GM18499 (cell line): ENCODE measurements around the gene MTURN.

Source experiments
- ATAC-seq: cut with Tn5 transposase; IDR thresholded peaks from one replicate; pipeline ENCODE4 v1.9.1; 2021; ENCODE audit warnings: moderate number of reproducible peaks; ENCODE audit not compliant: insufficient read depth, unreplicated experiment

MTURN gene

DNA sequence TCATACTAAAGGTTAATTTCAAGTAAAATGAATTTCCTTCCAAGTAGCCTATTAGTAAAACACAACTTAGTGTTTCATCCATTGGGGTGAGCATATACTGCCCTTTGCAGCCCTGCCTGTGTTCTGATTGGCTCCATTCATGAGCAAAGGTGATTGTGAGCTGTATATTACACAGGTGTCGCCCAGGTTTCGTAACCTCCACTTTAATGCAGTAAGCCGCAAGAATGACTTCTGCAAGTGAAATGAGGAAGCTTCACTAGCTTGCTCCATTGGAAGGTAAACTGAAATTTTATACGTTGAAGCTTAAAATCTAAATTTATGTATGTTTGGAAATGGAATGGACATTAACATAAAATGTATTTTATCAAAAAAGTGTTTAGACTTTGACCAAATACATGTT, 24.4 kb downstream of the MTURN start:
- no peak for ATAC-seq

DNA sequence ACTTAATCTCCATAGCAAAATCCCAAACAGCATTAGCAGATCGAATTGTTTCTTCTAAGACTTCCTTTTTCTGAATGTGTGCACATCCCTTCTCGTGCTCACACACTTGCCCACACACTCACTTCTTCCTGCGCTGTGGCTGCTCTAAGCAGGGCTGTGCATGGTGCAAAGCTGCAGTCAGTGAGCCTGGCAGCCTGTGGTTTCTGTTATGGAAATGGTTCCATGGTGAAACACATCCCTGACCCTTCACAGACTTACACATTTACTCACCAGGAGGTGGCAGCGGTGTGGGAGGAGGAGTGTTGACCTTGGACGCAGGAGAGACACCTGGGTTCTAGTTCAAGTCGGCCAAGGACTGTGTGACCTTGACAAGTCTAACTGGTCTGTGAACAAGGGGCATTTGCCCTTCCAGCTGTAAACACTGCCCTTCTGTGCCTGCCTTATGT, 24.9 kb downstream of the MTURN start:
- ATAC-seq, result no peak

DNA sequence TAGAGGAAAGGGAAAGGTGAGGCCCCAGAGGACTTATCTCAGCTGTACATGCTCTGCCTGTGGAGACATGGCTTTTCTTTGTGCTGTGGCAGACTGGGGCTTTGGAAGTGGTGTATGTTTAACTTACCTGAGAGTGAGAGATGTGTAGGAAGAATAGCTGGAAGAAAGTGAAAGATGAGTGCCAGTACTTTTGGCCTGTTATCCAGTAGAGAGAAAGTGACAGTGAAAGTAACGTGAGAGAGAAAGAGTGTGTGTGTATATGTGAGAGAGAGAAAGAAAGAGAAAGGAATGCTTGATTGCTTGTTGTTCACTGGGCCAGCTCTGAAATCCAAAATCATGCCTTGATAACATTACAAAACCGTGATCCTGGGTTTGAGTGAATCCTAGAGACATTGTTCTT, 25.5 kb downstream of the MTURN start:
- ATAC-seq, result no peak

DNA sequence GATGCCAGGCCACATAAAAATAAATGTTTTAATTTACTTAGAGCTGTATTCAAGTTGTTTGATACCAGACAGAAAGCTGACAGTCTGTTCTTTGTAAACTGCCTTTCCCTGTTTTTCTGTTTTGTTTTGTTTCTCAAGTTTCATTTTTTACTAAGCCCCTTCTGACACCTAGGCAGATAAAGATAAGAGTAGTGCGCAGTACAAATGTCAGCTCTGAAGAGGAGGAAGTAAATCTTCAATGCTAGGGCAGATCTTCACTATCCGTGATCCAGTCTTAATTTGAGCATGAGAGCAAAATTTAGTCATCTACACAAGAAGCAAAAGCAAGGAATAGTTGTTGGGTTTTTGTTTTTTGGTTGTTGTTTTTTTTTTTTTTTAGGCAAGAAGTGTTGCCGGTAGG, 27.3 kb downstream of the MTURN start:
- ATAC-seq, result no peak

DNA sequence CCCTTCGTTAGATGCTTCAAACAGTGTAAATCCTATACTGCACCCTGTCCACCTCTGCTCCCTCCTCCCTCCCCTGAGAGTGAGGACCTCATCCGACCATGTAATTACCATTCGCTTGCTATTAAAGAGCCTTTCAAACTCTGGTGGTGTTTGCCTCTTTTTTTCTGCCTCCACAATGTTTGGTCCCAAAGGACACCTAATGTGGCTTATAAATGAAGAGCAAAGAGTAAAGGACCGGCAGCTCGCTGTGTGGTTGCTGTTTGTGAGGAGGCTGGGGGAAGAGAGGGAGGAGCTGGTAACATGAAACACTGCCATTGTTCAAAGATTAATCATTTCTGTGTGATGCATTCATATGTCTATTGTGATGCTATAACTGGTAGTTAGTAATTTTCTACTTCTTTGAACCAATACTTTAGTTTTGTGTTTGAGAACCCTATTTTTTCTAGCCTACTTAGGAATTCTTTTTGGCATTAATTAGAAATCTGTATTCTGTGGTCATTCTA, 27.9 kb downstream of the MTURN start:
- ATAC-seq, result no peak

DNA sequence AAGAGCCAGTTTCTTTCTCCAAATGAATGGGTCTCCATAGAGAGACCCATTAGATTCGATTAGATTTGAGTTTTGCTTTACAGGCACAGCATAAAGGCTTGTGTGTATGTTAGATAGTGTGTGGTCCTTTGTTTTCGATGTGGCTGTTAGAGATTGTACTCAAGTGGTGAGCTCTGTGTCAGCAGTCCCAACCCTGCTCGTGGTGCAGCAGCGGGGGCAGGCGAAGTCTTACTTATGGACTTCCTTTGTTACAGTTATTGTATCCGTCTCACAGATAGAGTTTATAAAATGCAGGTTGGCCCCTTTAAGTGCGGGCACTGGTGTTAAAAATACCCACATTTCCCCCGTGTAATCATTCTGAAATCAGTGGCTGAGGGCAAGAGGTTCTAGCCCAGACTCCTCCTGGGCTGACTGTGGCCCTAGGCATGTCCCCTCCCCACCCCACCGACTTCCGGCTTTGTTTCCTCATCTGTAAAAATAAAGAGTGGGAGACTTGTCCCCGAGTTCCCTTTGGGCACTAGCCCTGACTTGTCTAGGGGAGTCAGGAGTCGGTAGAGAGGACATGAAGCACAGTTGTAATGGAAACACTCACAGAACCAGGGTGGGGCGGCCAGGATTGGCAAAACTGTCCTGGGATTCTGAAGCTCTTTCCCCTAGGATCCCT, 28.6 kb downstream of the MTURN start:
- no peak for ATAC-seq

DNA sequence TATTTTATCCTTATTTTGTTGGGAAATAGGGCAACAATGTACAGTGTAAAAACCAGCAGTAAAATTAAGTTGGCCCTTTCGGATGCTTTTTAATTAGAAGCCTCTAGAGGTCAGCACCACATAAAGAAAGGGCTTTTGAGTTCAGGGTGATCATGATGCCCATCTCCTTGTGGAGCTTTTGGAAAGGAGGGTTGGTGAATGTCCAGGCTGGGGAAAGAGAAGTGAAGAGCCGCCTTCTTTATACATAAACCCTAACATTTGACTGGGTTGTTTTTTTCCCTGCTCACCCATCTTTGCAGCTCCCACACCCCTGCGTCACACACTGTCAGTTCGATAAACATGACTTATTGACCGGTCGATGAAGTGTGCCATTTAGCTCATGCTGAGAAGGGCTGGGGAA, 29.8 kb downstream of the MTURN start:
- ATAC-seq, result no peak

DNA sequence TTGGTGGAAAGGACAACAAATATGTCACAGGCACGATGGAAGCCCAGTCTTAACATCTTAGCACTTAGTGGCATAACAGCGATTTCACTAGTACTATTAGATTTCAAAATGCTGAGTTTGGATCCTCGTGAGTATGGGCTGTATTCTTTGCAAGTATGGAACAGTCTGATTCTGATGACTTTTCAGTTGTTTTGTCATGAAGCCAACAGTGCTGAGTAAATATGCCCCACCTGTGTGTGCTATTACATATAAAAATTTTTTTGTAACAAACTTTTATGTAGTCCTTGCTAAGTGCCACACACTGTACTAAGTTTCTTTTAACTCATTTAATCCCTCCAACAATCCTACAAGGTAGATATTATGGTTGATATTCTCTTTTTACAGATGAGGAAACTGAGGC, 30.8 kb downstream of the MTURN start:
- no peak for ATAC-seq

DNA sequence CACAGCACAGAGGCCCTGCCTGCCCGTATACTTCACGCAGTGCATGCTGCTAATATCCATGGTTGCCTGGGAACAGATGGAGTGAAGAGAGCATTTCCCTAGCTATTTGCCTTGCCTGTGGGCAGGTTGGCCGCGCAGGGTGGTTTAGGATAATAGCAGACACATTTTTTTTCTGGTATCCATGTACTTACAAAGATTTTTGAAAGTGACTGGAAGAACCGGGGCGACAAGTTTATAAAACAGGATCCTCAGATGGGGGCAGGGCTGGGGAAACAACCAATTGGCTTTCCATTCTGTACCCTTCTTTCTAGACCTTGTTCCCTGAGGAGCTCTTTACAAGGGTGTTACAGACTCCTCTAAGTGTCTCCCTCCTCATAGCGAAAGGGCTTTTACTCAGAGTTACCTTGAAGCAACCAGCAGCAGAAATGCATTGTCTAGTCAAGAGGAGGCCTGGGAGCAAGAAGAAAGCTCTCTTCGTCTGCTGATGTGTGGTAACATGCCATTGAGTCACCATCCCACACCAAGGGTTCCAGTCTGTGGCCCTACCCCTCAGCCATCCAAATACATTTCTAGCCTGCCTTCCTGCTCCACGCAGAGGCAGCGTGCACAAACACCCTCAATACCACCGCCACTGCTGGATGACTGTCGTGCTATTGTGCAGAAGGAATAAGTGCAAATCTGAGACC, 31.5 kb downstream of the MTURN start:
- no peak for ATAC-seq

DNA sequence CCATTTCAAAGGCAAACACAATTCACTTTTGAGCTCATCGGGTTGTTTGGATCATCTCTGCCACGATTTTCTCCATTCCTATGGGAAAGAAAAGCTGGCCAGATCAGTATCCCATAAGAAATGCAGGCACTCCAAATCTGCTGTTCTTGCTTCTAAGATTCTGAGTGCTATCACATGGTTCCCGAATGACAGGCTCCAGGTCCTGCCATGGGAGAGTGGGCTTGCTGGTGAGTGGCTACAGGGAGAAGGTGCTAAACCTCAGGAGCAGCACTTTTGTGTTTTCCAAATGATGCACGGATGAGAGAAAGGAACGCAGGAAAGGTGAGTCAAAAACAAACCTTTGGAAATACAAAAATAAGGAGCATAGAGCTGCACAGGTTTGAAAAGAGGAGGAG, 32.1 kb downstream of the MTURN start:
- no peak for ATAC-seq

DNA sequence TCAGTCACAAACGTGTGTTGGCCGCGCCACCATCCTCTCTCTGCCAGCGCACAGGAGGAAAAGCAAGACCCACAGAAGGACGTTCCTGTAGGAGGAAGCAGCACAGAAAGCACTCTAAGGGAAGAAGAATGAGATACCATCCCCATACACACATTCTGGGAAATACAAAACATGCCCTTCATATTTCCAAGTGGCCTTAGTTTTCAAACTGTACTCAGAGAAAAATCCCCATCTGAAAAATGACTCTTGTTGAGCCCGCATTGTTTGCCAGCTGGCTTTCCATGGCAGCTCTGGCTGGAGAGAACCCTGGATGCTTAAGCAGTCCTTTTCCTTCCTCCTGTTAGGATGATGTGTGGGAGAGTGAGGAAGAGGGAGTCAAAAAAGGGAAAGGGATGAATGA, 33.1 kb downstream of the MTURN start:
- ATAC-seq, result no peak

DNA sequence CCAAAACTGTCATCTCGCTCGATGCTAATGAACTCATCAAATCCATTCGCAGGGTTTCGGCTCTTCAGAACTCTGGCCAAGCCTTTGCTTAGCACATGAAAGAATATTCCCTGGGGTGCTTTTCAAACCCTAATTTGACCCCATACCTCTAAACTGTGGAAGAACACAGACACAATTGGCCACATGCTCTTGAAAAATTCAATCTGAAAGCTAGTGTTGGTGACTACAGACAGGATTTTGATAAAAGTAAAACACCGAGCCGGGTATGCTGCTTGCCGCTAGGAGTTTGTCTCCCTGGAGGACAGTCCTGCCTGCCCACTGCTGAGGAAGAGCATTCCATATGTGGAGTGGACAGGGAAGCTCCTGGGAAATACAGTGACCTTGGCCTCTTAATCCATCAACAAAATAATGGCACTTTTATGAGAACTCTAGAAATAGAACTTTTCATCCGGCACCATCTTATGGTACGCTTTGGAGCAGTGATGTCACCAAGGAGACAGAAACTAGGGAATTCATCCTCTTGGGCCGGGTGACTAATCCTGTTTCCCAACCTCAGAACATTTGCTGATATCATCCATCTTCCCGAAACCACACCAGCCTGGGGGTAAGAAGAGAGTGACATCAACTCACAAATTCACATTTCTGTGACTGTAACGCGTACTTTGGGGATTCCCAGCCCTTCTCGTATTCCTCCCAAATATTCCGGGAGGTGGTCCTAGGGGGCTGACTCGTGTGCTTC, 34.2 kb downstream of the MTURN start:
- no peak for ATAC-seq

DNA sequence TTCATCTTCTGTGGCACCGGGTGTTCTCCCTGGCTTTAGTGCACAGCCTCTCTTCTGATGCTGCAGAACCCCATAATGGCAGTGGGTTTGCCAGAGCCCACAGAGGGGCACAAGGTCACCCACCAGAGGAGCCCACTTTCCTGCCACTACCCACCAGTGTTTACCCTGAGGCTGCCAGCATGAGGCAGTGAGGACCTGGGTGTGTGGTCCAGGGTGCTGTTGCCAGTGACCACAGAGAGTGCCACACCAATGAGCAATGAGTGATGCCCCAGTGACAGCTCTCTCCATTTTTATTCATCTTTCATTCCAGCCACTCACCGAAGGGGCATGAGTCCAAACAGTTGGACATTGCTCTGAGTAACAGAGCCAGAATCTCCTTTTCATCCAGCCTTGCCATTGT, 34.8 kb downstream of the MTURN start:
- ATAC-seq, result no peak

DNA sequence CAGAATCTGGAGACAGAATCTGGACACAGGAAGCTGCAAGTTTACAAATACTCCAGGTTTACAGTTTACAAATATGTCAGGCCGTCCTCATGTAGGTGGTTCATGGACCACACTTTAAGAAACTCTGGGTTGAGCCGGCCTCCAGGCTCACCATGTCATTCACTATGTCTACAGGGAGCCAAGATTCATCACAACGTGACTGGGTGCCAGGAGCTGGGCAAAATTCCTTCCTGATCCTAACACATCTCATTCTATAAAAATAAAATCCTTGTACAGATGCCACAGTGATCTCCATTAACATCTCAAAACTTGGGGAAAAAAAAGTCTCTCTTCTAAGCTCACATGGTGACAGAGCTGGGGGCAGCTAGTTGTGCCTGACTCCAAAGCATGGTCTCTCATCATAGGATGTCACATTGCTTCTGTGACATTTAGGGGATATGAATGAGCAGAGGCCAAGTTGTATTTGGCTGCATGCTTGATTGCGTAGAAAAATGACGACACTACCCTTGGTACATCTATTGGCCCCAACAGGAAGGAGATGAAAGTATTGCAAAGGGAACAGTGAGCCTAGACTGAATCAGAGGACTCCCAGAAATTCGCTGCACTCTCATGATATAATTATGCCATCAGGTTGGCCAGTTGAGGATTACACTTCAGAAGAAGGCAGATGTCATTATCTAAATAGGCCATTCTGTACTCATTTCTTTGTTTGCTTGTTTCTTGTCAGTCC, 35.9 kb downstream of the MTURN start:
- ATAC-seq, result no peak

DNA sequence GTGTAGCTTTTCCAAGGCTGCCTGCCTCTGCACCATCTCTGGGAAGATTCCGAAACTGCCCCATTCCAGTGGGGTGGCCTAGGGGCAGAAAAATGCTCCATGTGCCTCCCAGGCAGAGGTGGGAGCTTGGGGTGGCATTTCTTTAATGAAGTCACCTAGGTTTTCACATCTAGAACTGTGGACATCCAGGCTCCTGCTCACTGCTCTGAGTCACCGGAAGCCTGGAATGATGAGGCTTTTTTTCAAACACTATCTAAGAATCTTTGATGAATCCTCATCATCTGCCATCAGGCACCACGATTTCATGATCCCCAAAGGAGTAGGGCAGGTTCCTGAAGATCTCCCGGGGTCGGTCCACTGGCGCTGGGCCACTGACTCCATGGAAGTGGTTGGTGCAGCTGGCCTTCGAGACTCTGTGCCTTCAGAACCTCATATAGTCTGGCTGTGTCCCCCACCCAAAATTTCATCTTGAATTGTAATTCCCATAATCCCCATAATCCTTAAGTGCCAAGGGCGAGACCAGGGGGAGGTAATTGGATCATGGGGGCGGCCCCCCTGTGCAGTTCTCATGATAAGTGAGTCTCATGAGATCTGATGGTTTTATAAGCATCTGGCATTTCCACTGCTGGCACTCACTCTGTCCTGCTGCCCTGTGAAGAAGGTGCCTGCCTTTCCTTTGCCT, 37.1 kb downstream of the MTURN start:
- no peak for ATAC-seq

DNA sequence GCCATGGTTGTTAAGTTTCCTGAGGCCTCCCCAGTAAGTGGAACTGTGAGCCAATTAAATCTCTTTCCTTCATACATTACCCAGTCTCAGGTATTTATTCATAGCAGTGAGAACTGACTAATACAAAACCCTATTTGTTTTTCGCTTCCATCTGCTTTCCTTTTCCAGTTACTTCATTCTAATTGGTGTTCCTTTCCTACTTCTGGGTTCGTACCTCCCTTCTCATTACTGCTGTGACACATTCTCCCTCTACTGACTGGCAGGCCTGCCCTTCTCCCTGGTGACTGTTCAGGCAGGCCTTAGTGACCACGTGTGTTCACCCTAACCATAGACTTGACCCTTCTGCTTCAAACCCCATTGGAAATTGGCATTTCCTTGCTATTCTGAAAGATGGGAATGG, 37.7 kb downstream of the MTURN start:
- no peak for ATAC-seq

DNA sequence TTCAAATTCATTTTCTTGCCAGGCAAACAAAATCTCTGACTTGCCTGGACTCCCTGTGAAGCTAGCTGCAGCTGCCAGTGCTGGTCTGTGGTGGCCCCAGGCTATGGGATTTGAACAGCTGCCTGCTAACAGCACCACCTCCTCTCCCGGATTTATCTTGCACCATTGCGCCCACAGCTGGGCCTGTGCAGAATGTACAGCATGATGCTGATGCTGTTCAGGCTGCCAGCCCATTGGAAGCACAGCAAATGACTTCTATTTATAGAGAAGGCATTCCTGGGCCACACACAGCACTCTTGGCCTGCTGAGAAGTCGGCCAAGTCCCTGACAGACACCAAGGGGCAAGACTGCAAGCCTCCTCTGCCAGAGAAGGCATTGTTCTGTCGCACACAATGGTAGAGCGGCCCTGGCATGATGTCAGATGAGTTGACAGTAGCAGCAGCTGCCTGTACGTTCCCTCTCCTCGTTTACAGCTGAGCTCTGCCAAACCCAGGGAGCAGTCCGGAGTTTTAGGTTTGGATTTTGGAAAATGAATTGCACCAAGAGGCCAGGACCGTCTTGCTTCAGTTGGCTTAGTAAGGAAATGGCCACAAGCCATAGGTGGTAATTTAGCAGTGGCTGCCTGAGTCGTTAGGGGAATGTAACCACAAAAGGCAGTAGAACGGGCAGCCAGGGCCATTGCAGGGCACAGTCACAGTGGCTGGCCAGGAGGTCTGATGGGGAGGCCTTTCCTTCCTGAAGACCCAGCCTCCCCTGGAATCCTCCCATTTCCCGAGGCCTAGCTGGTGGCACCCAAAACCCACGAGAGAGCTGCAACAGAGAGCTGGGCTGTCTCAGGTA, 38.5 kb downstream of the MTURN start:
- no peak for ATAC-seq

DNA sequence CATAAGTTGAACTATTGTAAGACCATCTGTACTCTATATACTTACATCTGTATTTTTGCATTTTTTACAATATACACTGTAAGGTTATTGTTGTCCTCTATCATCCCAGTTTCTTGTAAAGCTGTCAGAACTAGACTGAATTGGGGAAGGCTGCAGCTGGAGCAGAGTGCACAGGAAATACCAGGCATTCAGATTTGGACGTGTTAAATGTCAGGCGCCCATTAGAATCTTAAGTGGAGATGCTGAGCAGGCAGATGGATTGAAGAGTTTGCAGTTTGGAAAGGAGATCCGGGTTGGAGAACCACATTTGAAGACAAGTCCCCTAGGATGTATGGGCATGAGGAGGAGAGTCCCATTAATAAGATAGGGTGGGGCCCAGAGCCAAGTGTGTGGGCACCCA, 40.4 kb downstream of the MTURN start:
- ATAC-seq, result no peak

DNA sequence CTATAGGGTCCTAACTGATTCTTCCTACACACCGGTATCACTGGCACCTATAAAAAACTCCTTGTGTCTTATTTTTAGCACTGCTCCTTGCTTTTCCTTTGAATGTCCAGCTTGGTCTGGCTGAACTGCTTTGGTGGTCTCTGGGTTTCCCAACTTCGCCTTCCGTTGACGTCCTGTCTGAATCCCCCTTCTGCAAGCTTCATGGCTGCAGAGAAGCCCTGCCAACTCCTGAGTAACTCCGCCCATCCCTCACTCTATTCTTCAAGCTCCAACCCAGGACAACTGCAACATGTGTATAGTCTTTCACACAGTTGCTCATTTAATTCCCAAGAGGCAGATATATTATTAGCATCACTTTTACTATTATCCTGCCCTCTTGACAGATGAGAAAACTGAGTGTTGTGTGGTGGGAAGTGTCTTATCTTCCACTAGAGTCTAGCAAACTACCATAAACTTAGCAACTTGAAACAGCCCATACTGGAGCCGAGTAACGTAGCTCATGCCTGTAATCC, 40.9 kb downstream of the MTURN start:
- ATAC-seq, result no peak
